ENCODE measurements around the gene FOXRED2. TPM values are rescaled to one million over a fixed set of nuclear protein-coding genes. Genes with fewer than 3 reads are reported as not detected.

The FOXRED2 gene
- total and polyA plus RNA-seq, 2 of the 8 experiments (the other 6 are each of a cell fraction or from before 2014, with no cell fraction given) = 11.5 to 27.8 TPM

GRCh38 chr22:36460202-36460601 is 46.6 kb downstream of the FOXRED2 start:
- Histone ChIP-seq H3K18ac (ENCODE audit: extremely low read depth, low read length) (no peak overlapping the region; the same call in 1 of the 2 replicates), H4K91ac (replicated peaks; ENCODE audit: insufficient read length, low read length) (no peak overlapping the region), H3K14ac (ENCODE audit: insufficient read length) (no peak overlapping the region), H2BK120ac (replicated peaks; ENCODE audit: low read depth, low read length) (no peak overlapping the region), H4K5ac (ENCODE audit: insufficient read length, low read depth, low read length) (no peak overlapping the region), H3K79me2 (ENCODE audit: control insufficient read depth in 1 of 2, insufficient read depth in 2 of 2, low read length in 2 of 2) (no peaks in the 10 kb centered on the region), H2AK5ac (ENCODE audit: low read depth, low read length) (peak overlapping the region; percentile 93), H2BK5ac (ENCODE audit: low read depth, low read length) (no peak overlapping the region), H3K56ac (replicated peaks; ENCODE audit: insufficient read length, low read depth, low read length) (no peak overlapping the region), H3K79me1 (ENCODE audit: low read depth, low read length) (no peaks in the 10 kb centered on the region), H3K4ac (replicated peaks; ENCODE audit: insufficient read length, low read depth, low read length) (no peak overlapping the region), H3K9ac (replicated peaks in 1 of 4; ENCODE audit: extremely low read depth in 1 of 4, low read depth in 3 of 4, low read length in 3 of 4) (no peak overlapping the region), H2AFZ (ENCODE audit: low read length) (no peak overlapping the region), H3K27me3 (replicated peaks in 1 of 4; ENCODE audit: control insufficient read depth in 3 of 4, extremely low read depth in 1 of 4, insufficient read depth in 3 of 4, low read length in 3 of 4) (no peaks in the 10 kb centered on the region), H3K23me2 (ENCODE audit: low read depth, low read length) (peaks cover 2% of the 10 kb centered on the region; the same call in 1 of the 2 replicates), H3K9me3 (ENCODE audit: insufficient read depth in 2 of 2, low read depth in 1 of 2, low read length in 1 of 2) (no peaks in the 10 kb centered on the region), H4K8ac (ENCODE audit: extremely low read depth, insufficient read depth, low read length) (no peak overlapping the region), H3K4me1 (replicated peaks in 1 of 4; ENCODE audit: control insufficient read depth in 3 of 4, insufficient read depth in 4 of 4, low read length in 3 of 4) (peaks cover 9 to 27% (median 17%) of the 10 kb centered on the region in 4 experiments), H3K36me3 (ENCODE audit: control insufficient read depth in 2 of 4, insufficient read depth in 4 of 4, low read length in 3 of 4) (no peaks in the 10 kb centered on the region; a peak in 1 of 8 replicates), H3K4me3 (ENCODE audit: extremely low read depth in 1 of 4, insufficient read depth in 2 of 4, low read depth in 3 of 4, low read length in 4 of 4) (no peak overlapping the region), H2BK12ac (ENCODE audit: low read depth, low read length) (peak overlapping the region; percentile 92; the same call in 1 of the 2 replicates), H4K20me1 (replicated peaks in 1 of 2; ENCODE audit: control insufficient read depth in 1 of 2, insufficient read depth in 2 of 2, low read length in 2 of 2) (no peaks in the 10 kb centered on the region), H3K27ac (ENCODE audit: low read depth, low read length) (no peak overlapping the region), H2BK20ac (ENCODE audit: low read length) (no peak overlapping the region), H3K23ac (ENCODE audit: insufficient read length) (no peak overlapping the region), H3K4me2 (ENCODE audit: insufficient read depth in 1 of 2, low read depth in 2 of 2, low read length in 2 of 2) (0 out of 4 replicates have a peak overlapping the region, but pooled peaks of 1 of the 2 experiments have one; percentile 29), H2BK15ac (ENCODE audit: low read length) (no peak overlapping the region)
- FAIRE-seq = no peak
- POLR2A ChIA-PET (ENCODE audit: partially characterized antibody) = interaction anchor here (0.6 to 6.6 kb wide), 11 partner anchors 10 to 166 kb away, joined by 3 to 32 read pairs (median 5); partner anchors contain the start of gene FOXRED2
- no peak for DNase-seq (ENCODE audit: low read depth in 1 of 2, low spot score in 2 of 2)
- CTCF ChIA-PET (ENCODE audit: partially characterized antibody) = interaction anchor here (0.6 to 2.8 kb wide), 3 partner anchors 10 to 144 kb away, joined by 3 to 25 read pairs (median 3); no protein-coding TSS in a partner anchor
- 92% methylated on average over 6 of the region's 8 CpGs; no CpG with 5 or more reads in 1 of the 2 experiments for WGBS, 2 experiments (ENCODE audit: extremely low coverage in 1 of 2, insufficient coverage in 1 of 2, insufficient read length in 1 of 2, insufficient replicate concordance in 2 of 2, low coverage in 1 of 2, low lambda C conversion rate in 2 of 2, missing lambda C conversion rate in 1 of 2)
- TF ChIP-seq GABPA (IDR thresholded peaks at IDR 0.05; ENCODE audit: borderline replicate concordance, insufficient read depth, low read length) (no peak), TAF7 (optimal IDR thresholded peaks at IDR 0.05; ENCODE audit: borderline replicate concordance, low read depth, low read length) (no peak), CBX5 (IDR thresholded peaks at IDR 0.05; ENCODE audit: low read depth, low read length) (no peak), BCL11A (IDR thresholded peaks at IDR 0.05; ENCODE audit: low read depth in 2 of 2, low read length in 2 of 2) (no peak), EP300 (IDR thresholded peaks at IDR 0.05; ENCODE audit: borderline replicate concordance in 1 of 2, low read depth in 2 of 2, low read length in 2 of 2) (no peak), SIX5 (IDR thresholded peaks at IDR 0.05; ENCODE audit: low read depth, low read length) (no peak), HDAC2 (IDR thresholded peaks at IDR 0.05; ENCODE audit: borderline replicate concordance in 1 of 2, low read depth in 2 of 2, low read length in 2 of 2) (no peak), KDM5A (IDR thresholded peaks at IDR 0.05; ENCODE audit: low read length) (no peak), GTF2F1 (IDR thresholded peaks at IDR 0.05; ENCODE audit: borderline replicate concordance, low read depth, low read length) (no peak), JUN (IDR thresholded peaks at IDR 0.05; ENCODE audit: low read depth, low read length) (no peak), ASH2L (IDR thresholded peaks at IDR 0.05; ENCODE audit: low read length) (no peak), E2F6 (IDR thresholded peaks at IDR 0.05) (no peak)
